Small intestine (tissue), 7 donors: ENCODE measurements around the gene RAP1A. TPM values are rescaled to one million over a fixed set of nuclear protein-coding genes. Genes with fewer than 3 reads are reported as not detected.
"Not testable (repeated sequence)": the region's sequence is repeated elsewhere in the genome, so short reads cannot be mapped to it uniquely, and the experiment has no call there.

Experiments
- DNase-seq, 2 donors: peaks; one replicate each; pipeline versions ENCODE4 v3.0.0 to v3.0.0-alpha.2; 2013
- FAIRE-seq: peaks from 2 replicates; lab custom pipeline; 2012; peaks lifted over from hg19 to GRCh38; lab: Jason Lieb, UNC
- H3K27ac ChIP-seq, 3 donors: one replicate each; pipeline ENCODE4 v1.5.1; 2013; ENCODE audit warnings: low read length in 2 of 3, mild to moderate bottlenecking in 2 of 3, control low read depth in 1 of 3, inconsistent platforms in 1 of 3, low read depth in 1 of 3, moderate library complexity in 1 of 3
- H3K27me3 ChIP-seq, 3 donors: one replicate each; pipeline ENCODE4 v1.6.1; 2013; ENCODE audit warnings: low read length in 3 of 3, inconsistent platforms in 1 of 3; ENCODE audit not compliant: control insufficient read depth in 3 of 3, insufficient read depth in 3 of 3
- H3K36me3 ChIP-seq, 3 donors: one replicate each; pipeline ENCODE4 v1.6.1; 2013; ENCODE audit warnings: low read length in 3 of 3, inconsistent platforms in 1 of 3, low read depth in 1 of 3, mild to moderate bottlenecking in 1 of 3, moderate library complexity in 1 of 3; ENCODE audit not compliant: control insufficient read depth in 3 of 3, insufficient read depth in 2 of 3
- H3K4me1 ChIP-seq, 3 donors: one replicate each; pipeline ENCODE4 v1.6.1; 2013; ENCODE audit warnings: low read length in 2 of 3, inconsistent platforms in 1 of 3, low read depth in 1 of 3, mild to moderate bottlenecking in 1 of 3, moderate library complexity in 1 of 3; ENCODE audit not compliant: control insufficient read depth in 3 of 3, insufficient read depth in 2 of 3
- H3K4me3 ChIP-seq, 3 donors: one replicate each; pipeline ENCODE4 v1.5.1; 2013; ENCODE audit warnings: low read length in 3 of 3, control low read depth in 1 of 3, inconsistent platforms in 1 of 3, low read depth in 1 of 3, mild to moderate bottlenecking in 1 of 3, moderate library complexity in 1 of 3
- H3K9me3 ChIP-seq, 2 donors: one replicate each; pipeline ENCODE4 v1.6.1; 2013; ENCODE audit warnings: low read depth in 1 of 2, low read length in 1 of 2; ENCODE audit not compliant: control insufficient read depth in 2 of 2, insufficient read depth in 1 of 2
- WGBS, 3 donors: extraction: QIAGEN DNeasy Blood & Tissue Kit; methylation state at CpG; one replicate each; pipeline ENCODE4 v1.1.7; 2013; 5-methylcytosine and 5-hydroxymethylcytosine counted together
- polyA plus RNA-seq, 4 donors: library from polyadenylated mRNA; stranded (reverse) in 3 of 4; unstranded in 1 of 4; fragments of 200-250 nt in 3 of 4; fragments of 120-200 nt in 1 of 4; gene quantifications; one replicate each; pipeline versions ENCODE4 v1.2.1 to v1.2.3, GENCODE V29; 2013
- donor health status: healthy with polysubstance abuse.
- donor health status: control.
- donor health status: control.
- donor health status: Bipolar disorder and iron deficiency.
- donor health status: healthy.

Gene RAP1A
- polyA plus RNA-seq, 4 donors: 75.4 to 150 (median 92.7) TPM

DNA sequence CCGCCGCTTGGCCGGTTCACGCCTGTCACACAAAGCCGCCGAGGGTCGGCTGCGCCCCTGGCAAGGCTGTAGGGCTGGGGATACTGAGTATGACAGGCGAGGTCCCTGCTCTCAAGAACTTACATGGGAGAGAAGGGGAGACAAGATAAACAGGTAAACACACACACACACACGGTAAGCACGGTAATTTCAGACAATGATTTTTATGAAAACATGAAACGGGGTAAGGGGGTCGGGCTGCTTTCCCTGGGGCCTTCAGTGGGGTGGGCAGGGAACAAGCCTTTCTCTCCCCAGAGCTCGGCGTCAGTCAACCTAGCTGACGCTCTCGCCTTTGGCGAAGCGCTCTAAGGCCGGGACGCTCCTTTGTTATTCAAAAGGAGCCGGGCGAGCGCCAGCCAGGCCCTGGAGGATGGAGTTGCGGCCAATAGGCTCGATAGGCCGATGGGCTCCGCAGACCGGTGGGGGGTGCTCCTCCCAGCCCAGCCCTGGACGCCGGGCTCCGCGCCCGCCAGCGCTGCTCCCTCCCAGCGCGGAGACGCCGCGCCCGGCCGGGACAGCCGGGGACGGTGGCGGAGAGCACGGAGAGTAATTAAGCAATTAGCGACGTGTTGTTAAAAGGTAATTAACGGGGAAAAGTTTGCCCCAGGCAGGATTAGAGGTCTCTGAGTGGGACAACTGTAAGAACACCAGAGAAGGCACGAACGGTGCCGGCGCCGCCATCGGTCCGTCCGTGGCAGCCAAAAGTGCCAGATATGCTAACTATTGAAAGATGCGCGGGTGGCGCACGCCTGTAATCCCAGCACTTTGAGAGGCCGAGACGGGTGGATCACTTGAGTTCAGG, 120.6 kb downstream of the RAP1A start:
- Histone ChIP-seq H3K4me3 (peak overlapping the region; percentile 52 to 63 (median 58)), H3K9me3 (no peaks in the 10 kb centered on the region), H3K27me3 (peaks cover 0 to 28% (median 0%) of the 10 kb centered on the region in 3 donors), H3K27ac (peak overlapping the region in 2 of 3 donors; percentile 76 to 81), H3K4me1 (peaks cover 0 to 22% (median 0%) of the 10 kb centered on the region in 3 donors), H3K36me3 (peaks cover 0 to 2% (median 0%) of the 10 kb centered on the region in 3 donors)
- FAIRE-seq: no peak
- 1% methylated on average over 63 of the region's 63 CpGs for WGBS, 3 donors
- DNase-seq: peak in 1 of 2 donors; percentile 20

DNA sequence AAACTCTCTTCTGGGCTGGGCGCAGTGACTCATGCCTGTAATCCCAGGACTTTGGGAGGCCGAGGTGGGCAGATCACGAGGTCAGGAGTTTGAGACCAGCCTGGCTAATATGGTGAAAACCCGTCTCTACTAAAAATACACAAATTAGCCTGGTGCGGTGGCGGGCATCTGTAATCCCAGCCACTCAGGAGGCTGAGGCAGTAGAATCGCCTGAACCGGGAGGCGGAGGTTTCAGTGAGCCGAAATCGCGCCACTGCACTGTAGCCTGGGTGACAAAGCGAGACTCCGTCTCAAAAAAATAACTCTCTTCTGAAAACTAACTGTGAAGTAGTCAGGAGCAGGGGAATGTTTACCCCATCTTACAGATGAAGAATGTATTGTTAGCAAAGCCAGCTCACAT, 122.7 kb downstream of the RAP1A start:
- not testable (repeated sequence) for H3K4me3 ChIP-seq, H3K27ac ChIP-seq, H3K9me3 ChIP-seq, H3K36me3 ChIP-seq, FAIRE-seq, DNase-seq
- WGBS, 3 donors: 93 to 96% (median 95%) methylated on average over 14 of the region's 14 CpGs
- H3K4me1 ChIP-seq: peaks cover 0 to 21% (median 0%) of the 10 kb centered on the region in 3 donors
- peaks cover 0 to 25% (median 0%) of the 10 kb centered on the region in 3 donors for H3K27me3 ChIP-seq

DNA sequence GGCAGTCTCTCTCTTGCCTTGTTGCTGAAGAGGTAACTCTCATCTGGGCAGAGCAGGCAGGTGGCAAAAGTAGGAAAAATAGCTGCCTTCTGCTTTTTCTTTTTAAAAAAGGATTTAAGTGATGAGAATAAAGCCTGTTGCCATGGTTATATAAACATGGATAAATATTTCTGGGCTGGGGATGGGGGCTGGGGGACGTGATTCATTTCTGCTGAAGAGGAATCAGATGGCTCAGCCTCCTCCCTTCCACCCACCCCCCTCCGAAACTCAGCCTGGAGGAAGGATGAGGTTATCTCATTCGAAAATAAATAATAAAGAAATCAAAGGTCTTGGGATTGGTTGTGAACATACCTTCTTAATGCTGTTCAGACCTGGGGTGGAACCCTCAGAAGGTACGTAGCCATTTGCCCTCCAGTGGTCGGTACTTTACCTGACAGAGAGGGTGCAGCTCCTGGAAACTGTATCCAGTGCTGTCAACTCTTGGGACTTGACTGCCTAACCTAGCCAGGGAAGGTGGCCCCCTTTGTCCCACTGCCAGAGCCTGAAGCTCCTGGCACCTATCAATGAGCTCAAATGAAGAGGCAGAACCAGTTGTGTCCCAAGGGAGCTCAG, 123.5 kb downstream of the RAP1A start:
- WGBS, 3 donors: 51 to 60% (median 58%) methylated on average over 5 of the region's 5 CpGs
- FAIRE-seq: no peak
- Histone ChIP-seq H3K9me3 (no peaks in the 10 kb centered on the region), H3K27me3 (peaks cover 0 to 24% (median 0%) of the 10 kb centered on the region in 3 donors), H3K4me3 (no peak overlapping the region), H3K36me3 (no peaks in the 10 kb centered on the region), H3K27ac (no peak overlapping the region), H3K4me1 (peaks cover 0 to 13% (median 0%) of the 10 kb centered on the region in 3 donors)
- DNase-seq: no peak

DNA sequence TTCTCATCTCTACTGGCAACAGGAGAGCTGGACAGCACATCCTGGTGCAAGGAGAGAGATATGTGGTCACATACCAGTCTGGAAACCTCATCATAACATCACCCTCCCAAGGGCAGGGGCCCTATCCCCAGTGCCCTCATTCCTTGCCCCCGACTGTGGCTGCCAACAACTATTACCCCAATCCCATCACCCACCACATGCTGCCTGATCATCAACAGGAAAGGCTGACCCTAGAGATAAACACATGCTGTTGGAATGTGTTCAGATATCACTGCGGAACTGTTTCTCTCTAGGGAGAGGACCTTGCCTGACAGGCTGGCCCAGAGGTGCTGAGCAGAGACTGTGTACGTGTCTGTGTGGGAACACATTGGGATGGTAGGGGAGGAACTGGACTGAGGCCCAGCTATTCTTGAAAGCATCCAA, 124.1 kb downstream of the RAP1A start:
- 61 to 70% (median 63%) methylated on average over 3 of the region's 3 CpGs for WGBS, 3 donors
- peaks cover 0 to 24% (median 0%) of the 10 kb centered on the region in 3 donors for H3K27me3 ChIP-seq
- H3K36me3 ChIP-seq: no peaks in the 10 kb centered on the region
- H3K4me3 ChIP-seq: no peak overlapping the region
- no peak overlapping the region for H3K27ac ChIP-seq
- peaks cover 0 to 9% (median 0%) of the 10 kb centered on the region in 3 donors for H3K4me1 ChIP-seq
- DNase-seq: no peak
- no peaks in the 10 kb centered on the region for H3K9me3 ChIP-seq
- FAIRE-seq: no peak

DNA sequence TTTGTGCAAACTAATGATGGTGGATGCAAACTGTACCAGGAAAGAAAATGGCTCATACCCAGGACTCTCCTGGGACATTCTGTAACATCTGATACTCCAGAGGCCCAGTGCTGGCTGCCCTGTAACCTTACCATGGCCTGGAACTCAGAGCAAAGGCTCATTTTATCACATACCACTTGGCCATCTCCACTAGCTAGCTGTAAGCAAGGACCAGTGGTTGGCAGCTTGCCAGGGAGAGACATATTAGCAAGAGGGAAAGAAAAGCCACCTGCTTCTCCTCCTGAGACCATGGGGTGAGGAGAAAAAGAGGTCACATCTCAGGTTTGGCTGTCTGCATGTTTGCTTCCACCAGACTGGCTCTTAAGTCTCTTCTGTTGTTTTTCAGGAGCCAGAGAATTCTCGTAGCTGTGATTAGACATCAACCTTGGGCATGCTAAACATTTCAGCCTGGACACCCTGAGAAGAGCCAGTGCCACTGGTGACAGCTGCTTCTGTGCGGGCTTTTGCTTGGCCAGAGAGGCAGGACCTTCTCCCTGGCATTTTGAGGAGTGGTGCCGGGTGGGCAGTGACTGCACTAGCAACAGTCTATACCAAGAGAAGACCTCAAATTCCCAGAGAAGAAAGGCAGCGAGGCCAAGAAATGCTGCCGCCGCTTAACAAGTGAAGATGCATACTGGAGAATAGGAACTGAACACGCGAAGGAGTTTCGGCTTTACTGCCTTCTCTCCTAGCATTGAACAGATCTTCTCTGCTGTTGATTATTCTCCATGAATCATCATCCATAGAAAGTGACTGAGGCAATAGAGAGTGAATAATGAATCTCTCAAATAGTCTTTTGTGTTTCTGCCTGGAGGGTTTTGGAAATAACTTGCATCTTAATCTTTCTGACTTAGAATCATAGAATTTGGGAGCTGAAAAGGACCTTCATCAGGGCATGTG, 126.4 kb downstream of the RAP1A start:
- no peak overlapping the region for H3K27ac ChIP-seq
- H3K27me3 ChIP-seq: peaks cover 0 to 9% (median 0%) of the 10 kb centered on the region in 3 donors
- no peaks in the 10 kb centered on the region for H3K4me1 ChIP-seq
- H3K36me3 ChIP-seq: no peaks in the 10 kb centered on the region
- no peaks in the 10 kb centered on the region for H3K9me3 ChIP-seq
- WGBS, 3 donors: 89 to 92% (median 91%) methylated on average over 9 of the region's 9 CpGs
- no peak overlapping the region for H3K4me3 ChIP-seq
- no peak for DNase-seq
- FAIRE-seq: no peak

DNA sequence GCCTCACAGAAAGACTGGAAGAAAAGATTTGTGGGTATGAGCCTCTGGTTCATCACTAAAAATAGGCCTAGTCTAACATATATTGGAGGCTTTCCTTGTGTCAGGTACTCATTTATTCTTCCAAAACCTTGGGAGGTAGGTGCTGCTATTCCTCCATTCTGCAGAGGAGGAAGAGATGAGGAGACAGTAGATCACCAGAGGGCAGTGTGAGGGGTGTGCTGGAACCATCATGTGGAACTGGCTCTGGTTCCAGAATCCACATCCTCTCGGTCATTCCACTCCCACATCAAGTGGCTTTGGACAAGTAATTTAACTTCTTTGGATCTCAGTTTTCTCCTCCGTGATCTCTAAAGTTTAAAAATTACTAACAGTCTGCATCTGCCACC, 127.0 kb downstream of the RAP1A start:
- H3K36me3 ChIP-seq: no peaks in the 10 kb centered on the region
- FAIRE-seq (no peak), DNase-seq (no peak)
- WGBS, 3 donors: 77 to 90% (median 80%) methylated on average over 2 of the region's 2 CpGs
- H3K27me3 ChIP-seq: peaks cover 0 to 3% (median 0%) of the 10 kb centered on the region in 3 donors
- H3K4me1 ChIP-seq: no peaks in the 10 kb centered on the region
- no peak overlapping the region for H3K4me3 ChIP-seq
- H3K27ac ChIP-seq: no peak overlapping the region
- H3K9me3 ChIP-seq: no peaks in the 10 kb centered on the region

DNA sequence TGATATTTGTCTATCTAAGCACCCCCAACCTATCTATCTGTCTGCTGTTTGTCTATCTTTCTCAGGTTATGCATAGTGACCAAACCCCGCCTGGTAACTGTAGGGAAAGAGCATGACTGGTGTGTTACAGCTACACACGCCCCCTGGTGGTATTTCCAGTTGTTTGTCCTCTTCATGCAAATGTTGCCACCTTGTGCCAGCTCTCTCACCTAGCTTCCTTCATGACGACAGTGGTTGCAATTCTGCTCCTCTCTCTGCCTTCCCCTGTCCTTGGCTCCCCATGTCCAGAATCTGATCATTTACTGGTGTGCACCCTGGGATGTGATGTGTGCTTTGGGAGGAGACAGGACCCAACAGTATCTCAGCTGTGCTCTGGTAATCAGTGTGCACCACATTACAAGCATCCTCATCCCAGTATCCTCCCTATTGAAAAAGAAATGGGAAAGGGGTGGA, 127.7 kb downstream of the RAP1A start:
- Histone ChIP-seq H3K27me3 (peaks cover 0 to 3% (median 0%) of the 10 kb centered on the region in 3 donors), H3K4me1 (no peaks in the 10 kb centered on the region), H3K9me3 (no peaks in the 10 kb centered on the region), H3K4me3 (no peak overlapping the region), H3K36me3 (no peaks in the 10 kb centered on the region), H3K27ac (no peak overlapping the region)
- peak; percentile 64 to 86 for DNase-seq
- FAIRE-seq: no peak
- WGBS, 3 donors: 15 to 31% (median 22%) methylated on average over 3 of the region's 3 CpGs

DNA sequence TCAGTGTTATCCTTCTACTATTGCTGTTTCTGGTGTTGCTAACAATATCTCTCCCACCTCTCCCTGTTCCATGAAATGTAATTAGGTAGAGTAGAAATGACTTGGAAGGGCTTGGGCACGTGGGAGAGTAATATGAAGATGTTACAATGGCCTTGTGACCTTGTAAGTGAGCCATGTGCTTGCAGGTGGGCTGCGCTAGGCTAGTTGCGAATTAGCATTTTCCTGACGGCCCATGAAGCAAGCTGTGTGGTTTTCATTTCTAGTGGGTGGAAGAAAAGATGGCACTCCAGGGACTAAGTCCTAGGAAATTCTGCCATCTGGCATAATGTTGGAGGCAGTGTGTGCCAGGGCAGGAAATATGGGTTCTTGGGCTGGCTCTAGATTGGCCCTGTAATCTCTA, 128.4 kb downstream of the RAP1A start:
- Histone ChIP-seq H3K36me3 (no peaks in the 10 kb centered on the region), H3K4me1 (no peaks in the 10 kb centered on the region)
- WGBS, 3 donors: 80 to 82% (median 81%) methylated on average over 4 of the region's 4 CpGs

More for the DNA sequence above, 128.4 kb downstream of the RAP1A start:
- Histone ChIP-seq H3K9me3 (no peaks in the 10 kb centered on the region), H3K27me3 (peaks cover 0 to under 1% (median 0%) of the 10 kb centered on the region in 3 donors), H3K4me3 (no peak overlapping the region), H3K27ac (no peak overlapping the region)
- no peak for DNase-seq
- no peak for FAIRE-seq
